ENCODE data around the gene RNF150. TPM values are rescaled to one million over a fixed set of nuclear protein-coding genes. Genes with fewer than 3 reads are reported as not detected.

The RNF150 gene
- total RNA-seq, 1 experiment from 2014 or later, result 0.14 TPM

DNA sequence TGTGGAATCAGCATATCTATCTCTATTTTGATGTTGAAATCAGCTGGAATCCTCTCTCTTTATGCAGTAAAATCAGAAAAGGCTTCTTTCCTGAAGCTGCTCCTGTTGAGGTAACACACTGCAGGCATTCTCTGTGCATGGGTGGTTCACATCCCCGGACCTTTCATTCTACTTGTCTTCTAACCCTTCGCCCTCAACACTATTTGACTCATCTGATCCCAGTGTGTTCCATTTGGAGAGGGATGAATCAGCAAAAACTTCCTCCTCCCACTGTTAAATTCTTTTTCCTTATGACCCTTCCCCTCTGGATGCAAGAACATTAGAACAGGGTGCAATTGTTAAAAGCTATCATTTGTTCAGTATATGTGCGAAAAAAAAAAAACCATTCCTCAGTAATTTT, 67.4 kb downstream of the RNF150 start:
- H3K4me1 Mint-ChIP-seq (ENCODE audit: low read depth, unreplicated experiment), result no peaks in the 10 kb centered on the region
- no peak for DNase-seq
- Histone ChIP-seq H3K36me3 (ENCODE audit: control insufficient read depth, insufficient read depth, low read length) (no peaks in the 10 kb centered on the region), H3K27me3 (replicated peaks; ENCODE audit: control insufficient read depth, insufficient read depth, low read length) (no peaks in the 10 kb centered on the region), H3K9me3 (no peaks in the 10 kb centered on the region), H3K4me1 (no peaks in the 10 kb centered on the region), H3K4me3 (ENCODE audit: low read depth, low read length) (no peak overlapping the region)
- ChIA-PET POLR2A (interaction anchor here (0.5 kb wide), 1 partner anchor 180 kb away, joined by 7 read pairs; no protein-coding TSS in a partner anchor), CTCF (no interaction called here)
- no peaks in the 10 kb centered on the region for H3K27me3 Mint-ChIP-seq (ENCODE audit: insufficient read depth, unreplicated experiment)
- no peak overlapping the region for H3K27ac Mint-ChIP-seq (ENCODE audit: unreplicated experiment)
- intact Hi-C loops (cut with micrococcal nuclease; ENCODE audit: unreplicated experiment), result no loop called here
- no peak for TF ChIP-seq CTCF (IDR thresholded peaks at IDR 0.05; ENCODE audit: insufficient read depth in 1 of 2, low read depth in 1 of 2, low read length in 1 of 2, severe bottlenecking in 1 of 2, unreplicated experiment in 1 of 2)
- no peaks in the 10 kb centered on the region for H3K36me3 Mint-ChIP-seq (ENCODE audit: insufficient read depth, unreplicated experiment)
- no TSS peak for BruUV-seq (replicated peaks)
- no peak overlapping the region for H3K4me3 Mint-ChIP-seq (ENCODE audit: unreplicated experiment)
- no peaks in the 10 kb centered on the region for H3K9me3 Mint-ChIP-seq (ENCODE audit: unreplicated experiment)

GRCh38 chr4:141062651-141063050, 70.6 kb downstream of the RNF150 start:
- H3K9me3 Mint-ChIP-seq (ENCODE audit: unreplicated experiment), result no peaks in the 10 kb centered on the region
- TF ChIP-seq CTCF (IDR thresholded peaks at IDR 0.05; ENCODE audit: insufficient read depth in 1 of 2, low read depth in 1 of 2, low read length in 1 of 2, severe bottlenecking in 1 of 2, unreplicated experiment in 1 of 2), result no peak
- H3K4me3 Mint-ChIP-seq (ENCODE audit: unreplicated experiment), result no peak overlapping the region
- H3K36me3 Mint-ChIP-seq (ENCODE audit: insufficient read depth, unreplicated experiment), result no peaks in the 10 kb centered on the region
- ChIA-PET POLR2A (no interaction called here), CTCF (no interaction called here)
- H3K4me1 Mint-ChIP-seq (ENCODE audit: low read depth, unreplicated experiment), result no peaks in the 10 kb centered on the region
- no peak overlapping the region for H3K27ac Mint-ChIP-seq (ENCODE audit: unreplicated experiment)
- no peaks in the 10 kb centered on the region for H3K4me1 ChIP-seq
- DNase-seq, result no peak
- intact Hi-C loops (cut with micrococcal nuclease; ENCODE audit: unreplicated experiment), result no loop called here
- no peaks in the 10 kb centered on the region for H3K36me3 ChIP-seq (ENCODE audit: control insufficient read depth, insufficient read depth, low read length)
- peaks cover 2% of the 10 kb centered on the region for H3K27me3 Mint-ChIP-seq (ENCODE audit: insufficient read depth, unreplicated experiment)
- H3K4me3 ChIP-seq (ENCODE audit: low read depth, low read length), result no peak overlapping the region
- BruUV-seq (replicated peaks), result no TSS peak
- no peaks in the 10 kb centered on the region for H3K9me3 ChIP-seq
- no peaks in the 10 kb centered on the region for H3K27me3 ChIP-seq (replicated peaks; ENCODE audit: control insufficient read depth, insufficient read depth, low read length)

GRCh38 chr4:141058591-141059512, 74.4 kb downstream of the RNF150 start:
- Mint-ChIP-seq H3K27ac (ENCODE audit: unreplicated experiment) (no peak overlapping the region), H3K9me3 (ENCODE audit: unreplicated experiment) (no peaks in the 10 kb centered on the region), H3K4me1 (ENCODE audit: low read depth, unreplicated experiment) (no peaks in the 10 kb centered on the region), H3K4me3 (ENCODE audit: unreplicated experiment) (no peak overlapping the region), H3K27me3 (ENCODE audit: insufficient read depth, unreplicated experiment) (peaks cover 2% of the 10 kb centered on the region), H3K36me3 (ENCODE audit: insufficient read depth, unreplicated experiment) (no peaks in the 10 kb centered on the region)
- Histone ChIP-seq H3K36me3 (ENCODE audit: control insufficient read depth, insufficient read depth, low read length) (no peaks in the 10 kb centered on the region), H3K9me3 (no peaks in the 10 kb centered on the region), H3K4me3 (ENCODE audit: low read depth, low read length) (no peak overlapping the region), H3K4me1 (no peaks in the 10 kb centered on the region), H3K27me3 (replicated peaks; ENCODE audit: control insufficient read depth, insufficient read depth, low read length) (no peaks in the 10 kb centered on the region)
- no peak for DNase-seq
- ChIA-PET POLR2A (no interaction called here), CTCF (no interaction called here)
- no TSS peak for BruUV-seq (replicated peaks)
- no peak for TF ChIP-seq CTCF (IDR thresholded peaks at IDR 0.05; ENCODE audit: insufficient read depth in 1 of 2, low read depth in 1 of 2, low read length in 1 of 2, severe bottlenecking in 1 of 2, unreplicated experiment in 1 of 2)
- intact Hi-C loops (cut with micrococcal nuclease; ENCODE audit: unreplicated experiment), result no loop called here

Measured in Caco-2 (cell line).